GM10847 (cell line): ENCODE measurements around the gene BTBD10.

Experiments used
- POLR2A ChIP-seq: IDR thresholded peaks from 2 replicates; pipeline ENCODE4 v1.6.1; 2011; ENCODE audit not compliant: insufficient read length; ENCODE audit errors: extremely low read depth

Gene BTBD10

GRCh38 chr11:13462901-13463778, at the start of gene BTBD10:
BTBD10 (minus strand) TSS chr11:13463222; CDS start chr11:13445124, 18,098 bp downstream.
- TF ChIP-seq POLR2A, result peak; percentile 94

GRCh38 chr11:13503393-13503792, 40.4 kb upstream of the BTBD10 start:
- TF ChIP-seq POLR2A, result no peak

GRCh38 chr11:13502492-13502891, 39.5 kb upstream of the BTBD10 start:
- no peak for TF ChIP-seq POLR2A

- no peak for TF ChIP-seq POLR2A
Measured at GRCh38 chr11:13495929-13496328, 32.9 kb upstream of the BTBD10 start, which contains the start of gene PTH. PTH (minus strand) TSS chr11:13495997; CDS start chr11:13492855, 3,142 bp downstream.

- TF ChIP-seq POLR2A, result no peak
Measured at GRCh38 chr11:13494051-13494450, 31.0 kb upstream of the BTBD10 start.

GRCh38 chr11:13487661-13488030, 24.6 kb upstream of the BTBD10 start:
- TF ChIP-seq POLR2A, result no peak

- no peak for TF ChIP-seq POLR2A
Measured at GRCh38 chr11:13486926-13487660, 24.1 kb upstream of the BTBD10 start.

- TF ChIP-seq POLR2A, result no peak
Measured at GRCh38 chr11:13480198-13480597, 17.2 kb upstream of the BTBD10 start.

- TF ChIP-seq POLR2A, result no peak
Measured at GRCh38 chr11:13479688-13480087, 16.7 kb upstream of the BTBD10 start.

GRCh38 chr11:13475091-13475490, 12.1 kb upstream of the BTBD10 start:
- TF ChIP-seq POLR2A, result no peak

GRCh38 chr11:13473013-13473722, 10.1 kb upstream of the BTBD10 start:
- TF ChIP-seq POLR2A, result no peak

- TF ChIP-seq POLR2A, result no peak
Measured at GRCh38 chr11:13468750-13469149, 5.7 kb upstream of the BTBD10 start.

- TF ChIP-seq POLR2A, result no peak
Measured at GRCh38 chr11:13465909-13466371, 2.9 kb upstream of the BTBD10 start.

- TF ChIP-seq POLR2A, result no peak
Measured at GRCh38 chr11:13463779-13464290, 813 bp upstream of the BTBD10 start.

- no peak for TF ChIP-seq POLR2A
Measured at GRCh38 chr11:13462311-13462900, 616 bp downstream of the BTBD10 start.
